ENCODE measurements around the gene MYL12A.

MYL12A gene

GRCh38 chr18:3221496-3221895 lies 26.1 kb upstream of the MYL12A start:
- H3K4me2 ChIP-seq (ENCODE audit: low read length): no peak overlapping the region
- H3K9me2 ChIP-seq (ENCODE audit: low read depth, low read length): no peaks in the 10 kb centered on the region
- H3K27ac ChIP-seq (ENCODE audit: low read depth, low read length, poor library complexity, severe bottlenecking): no peak overlapping the region
- no peaks in the 10 kb centered on the region for H4K20me1 ChIP-seq (ENCODE audit: insufficient read depth, low read length)
- H3K4me3 ChIP-seq (ENCODE audit: low read depth, low read length, poor library complexity, severe bottlenecking): no peak overlapping the region
- no peaks in the 10 kb centered on the region for H3K27me3 ChIP-seq (ENCODE audit: insufficient read depth, low read length)
- H2AFZ ChIP-seq (ENCODE audit: low read length): no peak overlapping the region
- no peaks in the 10 kb centered on the region for H3K36me3 ChIP-seq (ENCODE audit: insufficient read depth, low read length)
- no peaks in the 10 kb centered on the region for H3K9me3 ChIP-seq (ENCODE audit: low read length)
- no peaks in the 10 kb centered on the region for H3K4me1 ChIP-seq (ENCODE audit: insufficient read depth, low read length, severe bottlenecking)
- H3F3A ChIP-seq (ENCODE audit: insufficient read depth, low read length): no peaks in the 10 kb centered on the region
- H3K79me2 ChIP-seq (ENCODE audit: insufficient read depth, low read length): no peaks in the 10 kb centered on the region
- no peak overlapping the region for H3K9ac ChIP-seq (ENCODE audit: low read length)
- TF ChIP-seq EZH2 (IDR thresholded peaks at IDR 0.05; ENCODE audit: borderline replicate concordance, low read length) (no peak), CTCF (IDR thresholded peaks at IDR 0.05; ENCODE audit: low read length) (no peak)

GRCh38 chr18:3223356-3223755 lies 24.2 kb upstream of the MYL12A start:
- H3K4me2 ChIP-seq (ENCODE audit: low read length): no peak overlapping the region
- H3K27ac ChIP-seq (ENCODE audit: low read depth, low read length, poor library complexity, severe bottlenecking): no peak overlapping the region
- H3K27me3 ChIP-seq (ENCODE audit: insufficient read depth, low read length): no peaks in the 10 kb centered on the region
- H3K4me1 ChIP-seq (ENCODE audit: insufficient read depth, low read length, severe bottlenecking): no peaks in the 10 kb centered on the region
- H3K9ac ChIP-seq (ENCODE audit: low read length): no peak overlapping the region
- TF ChIP-seq EZH2 (IDR thresholded peaks at IDR 0.05; ENCODE audit: borderline replicate concordance, low read length) (no peak), CTCF (IDR thresholded peaks at IDR 0.05; ENCODE audit: low read length) (no peak)
- no peaks in the 10 kb centered on the region for H3F3A ChIP-seq (ENCODE audit: insufficient read depth, low read length)
- H3K36me3 ChIP-seq (ENCODE audit: insufficient read depth, low read length): no peaks in the 10 kb centered on the region
- H3K9me3 ChIP-seq (ENCODE audit: low read length): no peaks in the 10 kb centered on the region
- H3K4me3 ChIP-seq (ENCODE audit: low read depth, low read length, poor library complexity, severe bottlenecking): no peak overlapping the region
- no peaks in the 10 kb centered on the region for H3K79me2 ChIP-seq (ENCODE audit: insufficient read depth, low read length)
- H4K20me1 ChIP-seq (ENCODE audit: insufficient read depth, low read length): no peaks in the 10 kb centered on the region
- H3K9me2 ChIP-seq (ENCODE audit: low read depth, low read length): no peaks in the 10 kb centered on the region
- no peak overlapping the region for H2AFZ ChIP-seq (ENCODE audit: low read length)

GRCh38 chr18:3224223-3224622 lies 23.4 kb upstream of the MYL12A start:
- Histone ChIP-seq H3K27me3 (ENCODE audit: insufficient read depth, low read length) (no peaks in the 10 kb centered on the region), H3K4me1 (ENCODE audit: insufficient read depth, low read length, severe bottlenecking) (no peaks in the 10 kb centered on the region), H2AFZ (ENCODE audit: low read length) (no peak overlapping the region), H4K20me1 (ENCODE audit: insufficient read depth, low read length) (no peaks in the 10 kb centered on the region), H3K9me2 (ENCODE audit: low read depth, low read length) (no peaks in the 10 kb centered on the region), H3K9me3 (ENCODE audit: low read length) (no peaks in the 10 kb centered on the region), H3K4me2 (ENCODE audit: low read length) (no peak overlapping the region), H3K27ac (ENCODE audit: low read depth, low read length, poor library complexity, severe bottlenecking) (no peak overlapping the region), H3K4me3 (ENCODE audit: low read depth, low read length, poor library complexity, severe bottlenecking) (no peak overlapping the region), H3K36me3 (ENCODE audit: insufficient read depth, low read length) (no peaks in the 10 kb centered on the region), H3K79me2 (ENCODE audit: insufficient read depth, low read length) (no peaks in the 10 kb centered on the region), H3F3A (ENCODE audit: insufficient read depth, low read length) (no peaks in the 10 kb centered on the region), H3K9ac (ENCODE audit: low read length) (no peak overlapping the region)
- TF ChIP-seq CTCF (IDR thresholded peaks at IDR 0.05; ENCODE audit: low read length) (no peak), EZH2 (IDR thresholded peaks at IDR 0.05; ENCODE audit: borderline replicate concordance, low read length) (no peak)

All from OCI-LY1 (cell line).